Subcutaneous abdominal adipose tissue (tissue), 5 donors: Measurements from ENCODE around the gene DDIT4.
"Not testable (repeated sequence)": the region's sequence is repeated elsewhere in the genome, so short reads cannot be mapped to it uniquely, and the experiment has no call there.

Experiments
- H3K27ac ChIP-seq: one replicate; pipeline ENCODE4 v1.7.0; 2013; ENCODE audit warnings: low read depth, mild to moderate bottlenecking, inconsistent platforms, low read length, moderate library complexity
- H3K27me3 ChIP-seq, 5 donors: one replicate each; pipeline ENCODE4 v1.7.0; 2013; ENCODE audit warnings: low read length in 5 of 5, inconsistent platforms in 1 of 5; ENCODE audit not compliant: control insufficient read depth in 5 of 5, insufficient read depth in 4 of 5
- H3K36me3 ChIP-seq, 5 donors: one replicate each; pipeline ENCODE4 v1.7.0; 2013; ENCODE audit warnings: low read length in 5 of 5; ENCODE audit not compliant: control insufficient read depth in 5 of 5, insufficient read depth in 5 of 5
- H3K4me1 ChIP-seq, 5 donors: one replicate each; pipeline ENCODE4 v1.7.0; 2013; ENCODE audit warnings: low read length in 5 of 5, mild to moderate bottlenecking in 3 of 5, moderate library complexity in 1 of 5; ENCODE audit not compliant: control insufficient read depth in 5 of 5, insufficient read depth in 5 of 5
- H3K4me3 ChIP-seq, 5 donors: one replicate each; pipeline ENCODE4 v1.7.0; 2013; ENCODE audit warnings: low read length in 5 of 5, low read depth in 1 of 5
- H3K9ac ChIP-seq, 5 donors: one replicate each; pipeline ENCODE4 v1.7.0; 2013; ENCODE audit warnings: low read length in 5 of 5, mild to moderate bottlenecking in 4 of 5, moderate library complexity in 3 of 5
- H3K9me3 ChIP-seq, 5 donors: one replicate each; pipeline ENCODE4 v1.7.0; 2013; ENCODE audit warnings: low read length in 5 of 5; ENCODE audit not compliant: control insufficient read depth in 5 of 5
- donor health status: healthy.
- donor health status: healthy.
- donor health status: healthy.
- donor health status: healthy.
- donor health status: healthy.

DDIT4 gene

GRCh38 chr10:72275351-72276012 is 1.8 kb downstream of the DDIT4 start:
- H3K4me3 ChIP-seq, result peak overlapping the region; percentile 90 to 100 (median 95)
- H3K27ac ChIP-seq, result peak overlapping the region; percentile 98
- H3K36me3 ChIP-seq, result peaks cover 0 to 20% (median 19%) of the 10 kb centered on the region in 5 donors
- peak overlapping the region; percentile 85 to 96 (median 92) for H3K9ac ChIP-seq
- peaks cover 8 to 56% (median 50%) of the 10 kb centered on the region in 5 donors for H3K4me1 ChIP-seq
- no peaks in the 10 kb centered on the region for H3K9me3 ChIP-seq
- H3K27me3 ChIP-seq, result no peaks in the 10 kb centered on the region

- H3K27me3 ChIP-seq, result no peaks in the 10 kb centered on the region
- peaks cover 8 to 56% (median 50%) of the 10 kb centered on the region in 5 donors for H3K4me1 ChIP-seq
These were observed 2.3 kb downstream of the DDIT4 start for GRCh38 chr10:72276013-72276387.

GRCh38 chr10:72276421-72277339 is 3.0 kb downstream of the DDIT4 start:
- Histone ChIP-seq H3K9ac (peak overlapping the region in 3 of 5 donors; percentile 85 to 96 (median 94)), H3K27ac (peak overlapping the region; percentile 98), H3K9me3 (no peaks in the 10 kb centered on the region), H3K4me3 (peak overlapping the region; percentile 47 to 100 (median 95)), H3K4me1 (peaks cover 8 to 56% (median 50%) of the 10 kb centered on the region in 5 donors), H3K27me3 (no peaks in the 10 kb centered on the region), H3K36me3 (peaks cover 0 to 20% (median 19%) of the 10 kb centered on the region in 5 donors)

More at GRCh38 chr10:72276013-72276387, 2.3 kb downstream of the DDIT4 start:
- peaks cover 0 to 20% (median 19%) of the 10 kb centered on the region in 5 donors for H3K36me3 ChIP-seq
- H3K4me3 ChIP-seq, result peak overlapping the region; percentile 90 to 100 (median 95)
- no peaks in the 10 kb centered on the region for H3K9me3 ChIP-seq
- peak overlapping the region; percentile 34 to 96 (median 92) for H3K9ac ChIP-seq
- H3K27ac ChIP-seq, result peak overlapping the region; percentile 98

GRCh38 chr10:72277340-72277995 is 3.7 kb downstream of the DDIT4 start:
- no peak overlapping the region for H3K9ac ChIP-seq

GRCh38 chr10:72277996-72278667 is 4.4 kb downstream of the DDIT4 start:
- Histone ChIP-seq H3K9ac (peak overlapping the region in 2 of 5 donors; percentile 9 to 14), H3K27ac (peak overlapping the region; percentile 98), H3K27me3 (no peaks in the 10 kb centered on the region), H3K9me3 (no peaks in the 10 kb centered on the region), H3K4me1 (peaks cover 6 to 44% (median 38%) of the 10 kb centered on the region in 5 donors), H3K36me3 (peaks cover 0 to 20% (median 19%) of the 10 kb centered on the region in 5 donors), H3K4me3 (no peak overlapping the region)

More at GRCh38 chr10:72277340-72277995, 3.7 kb downstream of the DDIT4 start:
- Histone ChIP-seq H3K27ac (peak overlapping the region; percentile 98), H3K4me1 (peaks cover 8 to 50% (median 44%) of the 10 kb centered on the region in 5 donors), H3K27me3 (no peaks in the 10 kb centered on the region), H3K4me3 (no peak overlapping the region), H3K9me3 (no peaks in the 10 kb centered on the region), H3K36me3 (peaks cover 0 to 20% (median 19%) of the 10 kb centered on the region in 5 donors)

- peak overlapping the region; percentile 98 for H3K27ac ChIP-seq
These were observed 5.1 kb downstream of the DDIT4 start for GRCh38 chr10:72278668-72279393.

GRCh38 chr10:72279587-72279986 is 5.9 kb downstream of the DDIT4 start:
- not testable (repeated sequence) for H3K9ac ChIP-seq, H3K4me3 ChIP-seq, H3K27ac ChIP-seq, H3K27me3 ChIP-seq, H3K9me3 ChIP-seq
- peaks cover 0 to 20% (median 18%) of the 10 kb centered on the region in 5 donors for H3K36me3 ChIP-seq
- H3K4me1 ChIP-seq, result peaks cover 6 to 33% (median 32%) of the 10 kb centered on the region in 5 donors

More at GRCh38 chr10:72278668-72279393, 5.1 kb downstream of the DDIT4 start:
- H3K4me1 ChIP-seq, result peaks cover 6 to 39% (median 35%) of the 10 kb centered on the region in 5 donors
- H3K36me3 ChIP-seq, result peaks cover 0 to 20% (median 19%) of the 10 kb centered on the region in 5 donors
- H3K27me3 ChIP-seq, result no peaks in the 10 kb centered on the region
- no peaks in the 10 kb centered on the region for H3K9me3 ChIP-seq
- H3K4me3 ChIP-seq, result no peak overlapping the region
- no peak overlapping the region for H3K9ac ChIP-seq

GRCh38 chr10:72283131-72283530 is 9.4 kb downstream of the DDIT4 start:
- Histone ChIP-seq H3K36me3 (no peaks in the 10 kb centered on the region), H3K9me3 (no peaks in the 10 kb centered on the region), H3K9ac (no peak overlapping the region), H3K4me3 (no peak overlapping the region), H3K27ac (no peak overlapping the region), H3K4me1 (peaks cover 0 to 22% (median 17%) of the 10 kb centered on the region in 5 donors), H3K27me3 (no peaks in the 10 kb centered on the region)
